Breast epithelium (tissue), 4 donors: ENCODE results near the gene RALGPS2. TPM values are rescaled to one million over a fixed set of nuclear protein-coding genes. Genes with fewer than 3 reads are reported as not detected.

Experiments
- DNase-seq, 2 donors: peaks; one replicate each; pipeline ENCODE4 v3.0.0-alpha.2; 2019; ENCODE audit warnings: low spot score in 2 of 2
- H3K27ac ChIP-seq, 2 donors: fragments of 200-600 bp; sonication (generic) in 1 of 2; one replicate each; pipeline ENCODE4 v1.5.1; 2016 to 2019; ENCODE audit warnings: mild to moderate bottlenecking in 1 of 2
- H3K27me3 ChIP-seq, 2 donors: fragments of 200-600 bp; sonication (generic) in 1 of 2; one replicate each; pipeline versions ENCODE4 v1.5.1 to v1.6.0; 2017 to 2019; ENCODE audit warnings: control low read depth in 1 of 2, mild to moderate bottlenecking in 1 of 2
- H3K36me3 ChIP-seq: fragments of 200-600 bp; one replicate; pipeline ENCODE4 v1.5.1; 2019
- H3K4me1 ChIP-seq, 2 donors: fragments of 200-600 bp; sonication (generic); one replicate each; pipeline ENCODE4 v1.5.1; 2016 to 2019; ENCODE audit warnings: control low read depth in 1 of 2
- H3K4me3 ChIP-seq, 3 donors: fragments of 200-600 bp; sonication (generic); 1 replicate in 2 of 3; 2 replicates in 1 of 3; pipeline ENCODE4 v1.5.1; 2016 to 2019; ENCODE audit warnings: mild to moderate bottlenecking in 3 of 3, moderate library complexity in 2 of 3
- H3K9me3 ChIP-seq, 2 donors: fragments of 200-600 bp; sonication (generic) in 1 of 2; one replicate each; pipeline ENCODE4 v1.5.1; 2016 to 2019; ENCODE audit warnings: control low read depth in 1 of 2
- CTCF ChIP-seq, 3 donors: fragments of 450-650 bp; IDR thresholded peaks; one replicate each; pipeline ENCODE4 v1.5.1; 2016 to 2017; ENCODE audit warnings: antibody characterized with exemption in 3 of 3, mild to moderate bottlenecking in 3 of 3, moderate library complexity in 3 of 3
- POLR2A ChIP-seq: fragments of 450-650 bp; IDR thresholded peaks from one replicate; pipeline ENCODE4 v1.6.1; 2016; ENCODE audit warnings: antibody characterized with exemption, mild to moderate bottlenecking, moderate library complexity
- POLR2AphosphoS5 ChIP-seq, 3 donors: sonication (generic); formaldehyde crosslinking; IDR thresholded peaks; one replicate each; pipeline ENCODE4 v1.6.1; 2017; ENCODE audit warnings: antibody characterized with exemption in 3 of 3
- intact Hi-C: fragments of 100-400 bp; cut with DNase I; formaldehyde crosslinking; loops from one replicate; pipeline ENCODE4 v1.15.1; 2023; ENCODE audit warnings: low total_unique reads
- total RNA-seq, 3 donors: library from RNA; depleted of rRNA; stranded (reverse); fragments of >200 nt; gene quantifications; one replicate each; pipeline ENCODE4 v1.1.0, GENCODE V29; 2016

Gene RALGPS2
- total RNA-seq, 3 donors from 2014 or later: 4.8 to 45.2 (median 43.3) TPM

DNA sequence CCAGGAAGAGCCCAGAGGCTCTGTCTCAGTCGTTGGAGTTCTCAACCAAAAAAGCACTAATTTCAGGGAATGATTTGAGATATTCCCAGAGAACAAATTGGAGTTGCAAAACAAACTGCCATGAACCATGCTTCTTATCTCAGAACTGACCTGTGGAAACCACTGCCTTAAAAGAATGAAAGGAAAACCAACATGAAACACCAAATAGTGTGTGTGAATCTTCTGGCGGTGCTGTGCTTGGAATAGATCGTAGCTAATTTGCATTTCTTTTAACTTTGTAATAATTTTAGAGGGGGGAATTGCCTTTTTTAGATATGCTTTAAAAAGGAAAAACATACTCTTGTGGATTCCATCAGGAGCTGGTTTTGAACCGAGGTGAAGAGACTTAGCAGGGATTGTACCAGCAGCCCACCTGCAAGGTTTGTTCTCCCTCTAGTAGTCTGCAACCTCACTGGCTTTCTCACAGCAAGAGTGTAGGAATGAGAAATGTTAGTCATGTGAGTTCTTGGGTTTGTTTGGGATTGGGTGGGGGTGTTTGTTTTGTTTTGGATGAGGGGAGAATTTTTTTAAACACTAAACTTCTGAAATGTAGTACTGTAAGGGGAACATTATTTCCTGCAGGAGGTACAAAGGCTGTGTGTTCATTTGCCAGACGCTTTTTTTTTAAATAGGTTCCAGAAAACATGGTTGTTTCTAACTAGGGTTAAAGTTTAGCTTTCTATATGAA is 191.6 kb downstream of the RALGPS2 start:
- no peak overlapping the region for H3K27ac ChIP-seq
- H3K4me1 ChIP-seq: no peaks in the 10 kb centered on the region
- no peaks in the 10 kb centered on the region for H3K9me3 ChIP-seq
- DNase-seq: no peak
- H3K27me3 ChIP-seq: no peaks in the 10 kb centered on the region
- intact Hi-C loops: no loop called here
- no peak for TF ChIP-seq POLR2A
- no peaks in the 10 kb centered on the region for H3K36me3 ChIP-seq
- no peak overlapping the region for H3K4me3 ChIP-seq

- H3K4me1 ChIP-seq: no peaks in the 10 kb centered on the region
- intact Hi-C loops: no loop called here
- no peaks in the 10 kb centered on the region for H3K36me3 ChIP-seq
- H3K9me3 ChIP-seq: no peaks in the 10 kb centered on the region
- H3K27me3 ChIP-seq: no peaks in the 10 kb centered on the region
- no peak overlapping the region for H3K27ac ChIP-seq
- no peak for TF ChIP-seq CTCF (IDR thresholded peaks at IDR 0.05)
- TF ChIP-seq POLR2AphosphoS5 (IDR thresholded peaks at IDR 0.05): no peak
- no peak for TF ChIP-seq POLR2A
- no peak overlapping the region for H3K4me3 ChIP-seq
- no peak for DNase-seq
These were observed 193.3 kb downstream of the RALGPS2 start for GRCh38 chr1:178918308-178918707.

DNA sequence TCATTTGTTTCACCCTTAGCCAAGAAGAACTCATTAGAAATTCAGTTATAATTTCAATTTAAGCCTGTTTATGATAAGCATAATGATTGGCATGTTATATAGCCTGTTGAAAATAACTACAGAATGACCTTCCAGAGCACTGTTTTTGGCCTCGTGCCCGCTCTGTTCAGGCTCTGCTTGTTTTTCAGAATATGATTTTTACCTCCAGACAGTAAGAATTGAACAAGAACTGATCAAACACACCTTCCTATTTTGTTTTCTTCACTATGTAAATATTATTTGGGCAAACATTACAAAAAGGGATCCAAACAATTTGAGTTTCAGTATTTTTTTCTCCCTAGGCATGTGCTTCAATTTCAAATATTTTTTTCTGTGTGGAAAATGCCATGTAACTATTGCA is 193.9 kb downstream of the RALGPS2 start:
- Histone ChIP-seq H3K4me1 (no peaks in the 10 kb centered on the region), H3K27me3 (no peaks in the 10 kb centered on the region), H3K36me3 (no peaks in the 10 kb centered on the region), H3K4me3 (no peak overlapping the region), H3K27ac (no peak overlapping the region), H3K9me3 (peaks cover 0 to 1% of the 10 kb centered on the region in 2 donors)
- intact Hi-C loops: no loop called here
- TF ChIP-seq POLR2AphosphoS5 (IDR thresholded peaks at IDR 0.05): no peak
- no peak for TF ChIP-seq CTCF (IDR thresholded peaks at IDR 0.05)
- no peak for TF ChIP-seq POLR2A
- no peak for DNase-seq

GRCh38 chr1:178919581-178919980 is 194.5 kb downstream of the RALGPS2 start:
- Histone ChIP-seq H3K36me3 (no peaks in the 10 kb centered on the region), H3K9me3 (peaks cover 0 to 7% of the 10 kb centered on the region in 2 donors), H3K27me3 (no peaks in the 10 kb centered on the region), H3K4me1 (no peaks in the 10 kb centered on the region), H3K4me3 (no peak overlapping the region), H3K27ac (no peak overlapping the region)
- intact Hi-C loops: no loop called here
- no peak for TF ChIP-seq POLR2AphosphoS5 (IDR thresholded peaks at IDR 0.05)
- DNase-seq: no peak

DNA sequence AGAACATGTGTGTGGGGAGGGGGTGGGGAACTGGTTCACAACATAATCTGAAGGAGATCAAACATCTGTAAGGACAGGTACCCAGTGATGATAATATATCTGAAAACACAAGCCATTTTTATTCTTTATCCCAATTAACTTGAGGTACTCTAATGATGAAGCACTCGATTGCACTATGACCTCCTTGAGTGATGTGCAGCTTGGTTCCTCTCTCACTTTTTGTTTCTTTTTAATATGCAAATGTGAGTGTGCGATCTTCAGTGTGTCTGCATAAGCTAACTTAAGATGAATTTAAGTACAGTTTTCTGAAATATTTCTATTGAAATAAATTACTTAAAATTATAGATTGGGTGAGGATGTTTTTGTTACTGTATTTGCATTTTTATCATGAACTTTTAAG is 196.5 kb downstream of the RALGPS2 start:
- TF ChIP-seq CTCF (IDR thresholded peaks at IDR 0.05) (no peak), POLR2A (no peak), POLR2AphosphoS5 (IDR thresholded peaks at IDR 0.05) (no peak)
- intact Hi-C loops: no loop called here
- no peak overlapping the region for H3K4me3 ChIP-seq
- no peaks in the 10 kb centered on the region for H3K4me1 ChIP-seq
- no peak for DNase-seq
- H3K9me3 ChIP-seq: peaks cover 0 to 15% of the 10 kb centered on the region in 2 donors
- H3K27ac ChIP-seq: no peak overlapping the region
- H3K27me3 ChIP-seq: no peaks in the 10 kb centered on the region
- no peaks in the 10 kb centered on the region for H3K36me3 ChIP-seq

DNA sequence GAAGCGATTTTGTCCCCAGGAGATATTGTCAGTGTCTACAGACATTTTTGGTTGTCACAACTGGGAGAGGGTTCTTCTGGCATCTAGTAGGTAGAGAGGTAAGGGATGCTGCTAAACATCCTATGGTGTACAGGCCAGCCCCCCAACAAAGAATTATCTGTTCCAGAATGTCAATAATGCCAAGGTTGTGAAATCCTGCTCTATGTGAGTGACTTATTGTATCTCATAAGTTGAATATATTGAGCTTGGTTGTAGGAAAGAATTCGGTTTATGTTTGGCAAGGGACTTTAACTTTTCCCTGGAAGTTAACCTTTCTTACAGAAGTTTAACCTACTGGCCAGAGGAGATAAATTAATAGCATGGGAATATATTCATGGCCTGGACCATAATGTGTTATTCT is 198.5 kb downstream of the RALGPS2 start:
- no peaks in the 10 kb centered on the region for H3K36me3 ChIP-seq
- no peak overlapping the region for H3K27ac ChIP-seq
- H3K9me3 ChIP-seq: peaks cover 0 to 15% of the 10 kb centered on the region in 2 donors
- H3K4me3 ChIP-seq: no peak overlapping the region
- TF ChIP-seq POLR2AphosphoS5 (IDR thresholded peaks at IDR 0.05) (no peak), POLR2A (no peak), CTCF (IDR thresholded peaks at IDR 0.05) (no peak)
- H3K4me1 ChIP-seq: no peaks in the 10 kb centered on the region
- H3K27me3 ChIP-seq: no peaks in the 10 kb centered on the region
- intact Hi-C loops: no loop called here
- DNase-seq: no peak
